Muscle of back (tissue), 11 donors: ENCODE data around the gene MYOF. TPM values are rescaled to one million over a fixed set of nuclear protein-coding genes. Genes with fewer than 3 reads are reported as not detected.
"Not testable (repeated sequence)": the region's sequence is repeated elsewhere in the genome, so short reads cannot be mapped to it uniquely, and the experiment has no call there.

Experiments
- DNase-seq, 3 donors: peaks; one replicate each; pipeline versions ENCODE4 v3.0.0 to v3.0.0-alpha.2; 2013
- polyA plus RNA-seq, 10 donors: library from polyadenylated mRNA; unstranded; fragments of 120-200 nt; gene quantifications; one replicate each; pipeline ENCODE4 v1.2.1, GENCODE V29; 2013; ENCODE audit not compliant: insufficient read length in 10 of 10

Gene MYOF
- polyA plus RNA-seq, 10 donors: 41.5 to 94.2 (median 59.9) TPM

DNA sequence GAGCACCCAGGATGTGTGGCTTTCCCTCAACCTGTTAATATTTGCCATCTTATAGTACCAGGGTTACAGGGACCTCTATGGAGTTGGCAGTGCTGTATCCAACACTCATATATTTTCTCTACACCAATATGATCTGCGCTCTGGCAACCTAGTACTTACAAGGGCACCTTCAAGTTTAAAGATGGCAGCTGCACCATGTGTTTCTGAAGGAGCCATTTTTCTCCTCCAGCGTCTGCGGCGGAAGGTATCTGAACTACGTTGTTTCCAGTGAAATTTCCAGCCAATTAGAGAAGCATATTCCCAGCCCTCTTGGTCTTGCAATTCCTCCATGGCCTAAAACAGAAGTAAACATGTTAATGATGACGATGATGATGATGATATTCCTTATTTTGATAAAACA lies 125.6 kb downstream of the MYOF start:
- DNase-seq: no peak

DNA sequence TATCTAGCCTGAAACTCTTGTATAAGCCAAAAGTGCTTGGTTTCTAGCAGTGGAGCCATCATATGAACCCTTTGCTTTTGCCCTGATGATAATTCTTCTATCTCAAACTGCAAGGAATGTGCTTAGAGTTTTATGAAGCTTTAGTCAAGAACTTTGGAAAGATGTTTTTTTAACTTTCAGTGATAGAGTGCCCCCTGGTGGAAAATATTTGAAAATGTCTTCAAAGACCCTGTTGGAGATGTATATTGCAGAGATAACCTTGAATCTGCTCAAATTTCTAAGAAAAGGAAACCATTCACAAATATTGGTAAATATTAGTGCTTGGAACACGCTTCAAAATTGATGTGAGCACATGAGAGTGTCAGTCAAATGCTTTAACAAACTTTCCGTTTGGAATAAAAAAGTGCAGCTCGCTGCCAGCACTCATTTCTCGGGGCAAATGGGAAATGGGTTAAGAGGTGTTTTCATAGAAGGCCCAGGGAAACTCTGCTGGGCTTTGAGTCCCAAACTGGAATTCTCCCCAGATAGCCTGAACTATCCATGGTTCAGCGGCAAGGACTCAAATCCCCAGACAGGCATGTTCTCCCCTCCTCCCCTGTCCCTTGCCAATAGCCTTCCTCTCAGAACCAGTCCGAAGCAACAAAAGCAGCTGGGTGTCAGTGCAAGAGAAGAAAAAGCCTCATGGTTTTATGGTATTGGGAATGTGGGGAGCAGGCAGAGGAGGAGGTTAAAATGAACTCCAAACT lies 129.3 kb downstream of the MYOF start:
- DNase-seq: peak; percentile 23 to 63 (median 42)

DNA sequence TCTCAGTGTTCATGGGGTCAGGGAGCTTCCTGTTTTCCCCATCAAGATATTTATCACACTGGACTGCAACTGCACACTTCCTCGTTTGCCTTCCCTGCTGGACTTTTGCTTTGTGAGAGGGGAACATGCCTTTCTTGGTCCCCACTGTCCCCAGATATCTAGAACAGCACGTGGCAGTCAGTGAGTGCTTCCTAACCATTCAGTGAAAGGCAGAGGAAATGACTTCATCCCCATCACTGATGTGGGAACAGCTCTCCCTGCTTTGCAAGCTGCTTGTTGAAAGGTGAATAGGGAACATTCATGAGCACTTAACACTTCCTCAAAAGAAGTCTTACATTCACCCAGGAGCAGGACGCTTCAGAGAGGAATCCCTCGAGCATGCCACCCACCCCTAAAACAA lies 135.4 kb downstream of the MYOF start:
- DNase-seq: no peak

DNA sequence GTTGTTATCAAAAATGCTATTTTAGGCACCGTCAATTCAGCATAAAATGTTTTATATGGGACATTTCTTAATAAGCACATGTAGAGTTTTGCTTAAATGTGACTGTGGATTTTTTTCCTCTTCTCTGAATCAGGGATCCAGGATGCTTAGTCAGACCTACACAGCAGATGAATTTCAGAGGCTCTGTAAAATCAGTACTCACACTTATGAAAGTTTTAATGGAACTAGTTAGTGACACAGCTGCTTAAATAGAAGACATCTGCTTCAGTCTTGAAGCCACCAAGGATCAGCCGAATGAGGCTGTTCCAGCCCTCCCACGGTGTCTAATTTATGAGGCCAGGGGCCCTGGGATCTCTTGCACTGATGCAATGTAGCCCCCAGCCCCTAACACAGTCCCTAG lies 136.0 kb downstream of the MYOF start:
- no peak for DNase-seq

DNA sequence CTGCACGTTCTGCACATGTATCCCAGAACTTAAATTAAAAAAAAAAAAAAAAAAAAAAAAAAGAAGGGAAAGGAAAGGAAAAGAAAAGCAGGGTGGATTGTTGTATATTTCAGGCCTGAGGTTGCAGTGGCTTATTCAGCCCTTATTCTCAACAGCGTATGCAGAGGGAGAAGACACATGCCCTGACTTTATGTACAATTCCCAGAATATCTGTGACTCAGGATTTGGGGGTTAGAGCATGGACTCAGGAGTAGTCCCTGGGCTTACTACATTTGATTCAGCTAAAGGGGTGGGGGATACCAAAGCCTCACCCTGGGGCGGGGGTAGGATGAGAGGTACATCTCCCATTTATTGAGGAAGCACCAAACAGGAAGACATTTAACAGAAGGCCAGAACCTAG lies 137.4 kb downstream of the MYOF start:
- DNase-seq: no peak

DNA sequence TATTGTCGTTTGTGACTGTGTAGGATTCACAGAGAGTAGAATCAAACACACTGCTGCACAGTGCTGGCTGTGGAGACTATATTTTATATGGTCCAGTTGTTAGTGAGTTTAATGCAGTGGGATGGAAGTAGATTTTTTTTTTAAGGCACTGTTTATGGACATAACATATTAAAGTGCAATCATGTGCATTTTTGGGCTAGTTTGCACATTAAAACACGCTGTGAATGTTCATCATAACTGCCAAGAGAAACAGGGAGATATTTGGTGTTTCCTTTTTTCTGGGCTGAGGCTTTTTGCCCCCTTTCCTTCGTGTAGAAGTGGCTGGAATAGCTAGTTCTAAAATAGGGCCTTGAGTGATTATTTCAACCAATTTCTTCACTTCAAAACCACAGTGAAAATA lies 139.2 kb downstream of the MYOF start:
- DNase-seq: no peak

DNA sequence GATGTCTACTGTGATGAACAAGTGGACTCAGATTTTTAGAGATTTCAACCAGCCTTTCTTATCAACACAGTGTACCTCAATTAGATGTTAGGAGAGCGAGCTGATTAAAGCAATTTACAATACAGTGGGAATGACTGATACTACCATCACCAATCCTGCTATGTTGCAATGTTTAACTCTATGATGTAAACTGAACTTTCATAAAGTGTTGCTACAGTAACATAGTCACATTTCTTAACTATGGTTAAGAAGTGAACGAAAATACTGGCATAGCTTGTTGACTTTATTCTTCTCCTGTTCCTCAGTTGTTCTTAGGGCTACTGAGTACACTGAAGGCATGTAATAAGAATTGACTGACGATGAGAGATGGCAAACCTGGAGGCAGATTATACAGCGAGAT lies 139.8 kb downstream of the MYOF start:
- no peak for DNase-seq

DNA sequence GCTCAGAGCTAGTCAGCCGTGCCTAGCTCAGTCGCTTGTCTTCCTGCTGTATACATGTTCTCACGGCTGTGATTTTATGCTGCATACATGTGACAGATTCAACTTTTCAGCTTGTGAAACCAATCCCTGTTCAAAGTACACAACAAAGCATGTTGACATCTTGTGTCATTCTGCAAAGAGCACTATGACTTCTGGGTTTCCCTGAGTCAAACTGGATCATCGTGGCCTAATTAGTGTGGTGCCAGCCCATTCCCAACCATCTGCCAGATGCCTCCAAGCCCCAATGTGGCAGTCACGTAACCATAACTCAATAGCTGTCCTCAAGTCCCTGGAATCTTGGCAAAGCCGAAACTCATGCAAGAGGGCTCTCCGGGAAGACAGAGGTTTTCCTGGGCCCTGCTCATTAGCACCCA lies 144.8 kb downstream of the MYOF start:
- DNase-seq: no peak

DNA sequence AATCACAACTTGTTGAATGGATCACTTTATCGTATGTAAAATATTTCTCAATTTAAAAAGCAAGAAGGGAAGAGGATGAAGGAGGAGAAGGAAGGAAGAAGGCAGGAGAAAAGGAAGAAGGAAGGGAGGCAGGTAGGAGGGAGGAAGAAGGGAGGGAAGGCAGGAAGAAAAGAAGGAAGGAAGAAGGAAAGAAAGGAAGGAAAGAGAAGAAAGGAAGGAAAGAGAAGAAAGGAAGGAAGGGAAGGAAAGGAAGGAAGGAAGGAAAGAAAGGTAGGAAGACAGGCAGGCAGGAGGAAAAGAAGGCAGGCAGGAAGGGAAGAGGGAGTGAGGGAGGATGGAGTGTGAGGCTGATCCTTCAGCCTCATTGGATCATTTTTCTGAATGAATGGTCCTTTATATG lies 145.5 kb downstream of the MYOF start:
- no peak for DNase-seq

DNA sequence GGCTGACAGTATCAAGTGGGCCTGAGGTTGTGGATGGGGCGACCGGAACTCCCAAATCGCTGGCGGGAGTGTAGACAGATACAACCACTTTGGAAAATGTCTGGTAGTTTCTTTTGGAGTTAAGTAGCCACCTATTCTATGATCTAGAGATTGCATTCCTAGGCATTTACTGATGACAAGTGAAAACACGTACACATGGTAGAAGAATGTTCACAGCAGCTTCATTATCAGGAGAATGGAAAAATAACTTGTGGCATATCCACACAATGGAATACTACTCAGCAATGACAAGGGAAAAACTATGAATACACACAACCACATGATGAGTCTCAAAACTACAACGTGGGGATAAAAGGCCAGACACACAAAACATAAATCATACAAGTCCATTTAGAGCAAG lies 146.0 kb downstream of the MYOF start:
- no peak for DNase-seq

DNA sequence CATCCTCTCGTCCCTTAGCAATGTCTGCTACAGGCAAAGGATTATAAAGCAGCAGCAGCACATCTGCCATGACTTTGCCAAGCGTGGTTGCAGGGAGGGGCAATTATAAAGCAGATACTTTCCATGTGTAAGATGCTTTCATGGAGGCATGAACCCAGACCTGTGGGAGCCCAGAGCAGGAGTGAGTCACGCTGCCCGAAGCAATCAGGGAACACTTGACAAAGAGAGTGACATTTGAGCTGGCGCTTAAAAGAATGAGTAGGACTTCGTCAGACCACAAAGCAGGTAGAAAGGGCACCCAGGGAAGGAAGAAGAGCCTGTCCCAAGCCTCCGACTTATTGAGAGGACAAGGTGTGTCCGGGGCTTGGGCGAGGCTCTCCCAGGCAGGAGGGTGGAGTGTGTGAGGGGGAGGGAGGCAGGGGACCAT lies 147.2 kb downstream of the MYOF start:
- DNase-seq: no peak

DNA sequence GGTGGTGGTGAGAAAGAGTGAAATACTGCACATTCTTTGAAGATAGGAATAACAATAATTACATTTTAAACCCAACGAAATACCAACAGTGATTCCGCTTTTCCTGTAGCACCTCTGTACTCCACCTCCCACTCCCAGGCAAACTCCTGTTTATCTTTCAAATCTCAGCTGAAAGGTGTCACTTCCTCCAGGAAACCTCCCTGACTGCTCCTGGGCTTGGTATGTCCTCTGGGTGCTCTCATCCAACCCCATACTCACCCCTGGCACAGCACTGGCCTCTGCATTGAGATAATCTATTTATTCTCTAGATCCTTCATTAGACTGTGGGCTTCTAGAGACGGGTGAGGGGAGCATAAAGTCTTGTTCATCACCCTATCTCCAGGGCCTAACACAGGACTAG lies 148.0 kb downstream of the MYOF start:
- DNase-seq: no peak

DNA sequence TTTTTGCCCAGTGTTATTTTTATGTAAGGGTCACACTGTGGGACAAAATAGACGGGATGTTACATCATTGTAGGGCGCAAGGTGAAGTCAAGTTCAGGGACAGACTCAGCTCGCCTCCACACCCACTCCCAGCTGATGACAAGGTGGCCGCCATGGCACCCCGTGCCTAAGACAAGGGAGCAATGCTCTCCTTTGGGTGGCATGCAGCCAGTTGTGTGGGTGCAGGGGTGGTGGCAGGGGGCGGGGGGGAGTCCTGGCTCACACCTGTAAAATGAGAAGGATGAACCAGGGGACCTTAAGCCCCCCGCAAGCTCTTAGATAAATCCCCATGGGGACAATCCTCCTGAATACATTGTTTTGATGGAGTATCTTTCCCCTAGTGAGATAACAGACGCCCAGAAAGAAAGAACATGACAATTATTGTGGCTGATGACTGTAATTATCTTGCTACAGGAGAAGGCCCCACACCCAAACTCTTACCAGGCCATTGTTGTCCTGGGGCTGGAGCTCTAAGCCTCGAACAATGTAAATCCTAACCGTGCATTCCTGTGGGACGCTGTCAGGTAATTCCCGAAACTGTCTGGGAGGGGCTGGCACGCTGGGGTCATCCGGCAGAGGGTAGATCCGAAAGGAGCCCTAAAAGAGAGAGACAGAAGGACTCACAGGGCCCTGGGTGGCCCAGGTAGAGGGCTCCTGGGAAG lies 148.7 kb downstream of the MYOF start:
- DNase-seq: no peak

DNA sequence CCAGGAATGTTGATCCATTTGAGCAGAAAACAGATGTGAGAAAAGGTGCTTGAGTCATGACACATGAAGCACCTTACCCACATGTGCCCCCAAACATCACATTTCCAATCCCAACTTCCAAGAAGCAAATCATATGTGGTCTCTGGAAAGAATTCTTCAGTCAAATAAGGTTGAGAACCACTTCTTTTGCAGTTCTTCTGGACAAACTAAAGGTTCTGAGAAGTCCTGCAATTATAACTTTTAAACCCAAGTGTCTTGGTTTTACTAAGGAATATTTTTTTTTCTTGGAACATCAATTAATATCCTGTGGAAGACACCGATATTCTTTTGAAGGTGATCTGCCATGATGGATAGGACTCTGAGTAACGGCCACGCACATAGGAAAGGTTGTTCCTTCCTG lies 151.3 kb downstream of the MYOF start:
- DNase-seq: no peak

DNA sequence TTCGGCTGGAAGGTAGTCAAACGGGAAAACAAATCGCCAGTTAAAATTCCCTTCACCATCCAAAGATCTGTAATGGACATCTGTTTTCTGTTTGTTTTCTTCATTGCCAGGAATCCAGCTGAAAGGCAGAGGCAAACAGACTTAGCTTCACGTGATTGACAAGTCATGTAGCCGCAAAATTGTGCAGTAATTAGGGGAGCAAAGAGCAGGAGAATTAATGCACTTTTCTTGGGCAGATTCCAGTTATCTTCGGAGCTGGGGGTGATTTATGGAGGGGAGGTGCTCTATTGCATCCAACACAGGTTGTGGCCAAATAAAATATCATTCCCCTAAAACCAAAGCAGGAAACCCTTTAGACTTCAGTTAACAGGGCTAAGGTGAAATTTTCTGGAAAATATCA lies 162.2 kb downstream of the MYOF start:
- DNase-seq: peak in 2 of 3 donors; percentile 21 to 32

DNA sequence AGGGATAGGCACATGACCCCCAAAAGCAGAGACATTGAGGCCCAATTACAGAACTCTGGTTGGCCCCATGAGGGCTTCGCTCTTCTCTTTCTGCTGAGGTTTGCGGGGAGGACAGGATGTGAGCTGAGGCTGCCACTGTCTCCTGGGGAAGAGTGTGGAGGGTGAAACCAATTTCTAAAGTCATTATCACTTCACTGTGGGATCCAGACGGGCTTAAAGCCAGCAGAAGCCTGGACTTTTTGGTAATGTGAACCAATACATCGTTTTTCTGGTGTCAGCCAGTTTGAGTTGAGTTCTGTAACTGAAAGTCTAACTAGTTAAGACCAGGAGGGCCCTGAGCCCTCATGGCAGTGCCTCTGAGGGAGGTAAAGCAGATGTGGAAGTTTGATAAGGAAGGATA lies 163.0 kb downstream of the MYOF start:
- DNase-seq: no peak

DNA sequence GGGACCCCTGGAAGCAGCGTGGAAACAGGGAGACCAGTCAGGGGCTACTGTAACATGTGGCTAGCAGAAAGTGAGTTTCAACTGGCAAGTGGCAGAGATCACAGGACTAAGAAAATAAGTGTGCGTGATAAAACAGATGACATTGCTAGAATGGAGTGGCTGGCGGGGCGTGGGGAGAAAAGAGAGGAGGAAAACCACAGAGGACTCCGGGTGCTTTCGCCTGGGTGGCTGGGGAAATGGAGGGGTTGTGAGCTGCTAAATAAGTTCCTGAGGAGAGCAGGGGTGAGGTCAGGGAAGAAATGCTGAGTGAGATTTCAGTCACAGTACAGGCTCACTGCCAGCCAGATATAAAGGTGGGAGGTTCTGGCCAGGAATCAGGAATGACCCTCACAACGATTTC lies 166.9 kb downstream of the MYOF start:
- no peak for DNase-seq

DNA sequence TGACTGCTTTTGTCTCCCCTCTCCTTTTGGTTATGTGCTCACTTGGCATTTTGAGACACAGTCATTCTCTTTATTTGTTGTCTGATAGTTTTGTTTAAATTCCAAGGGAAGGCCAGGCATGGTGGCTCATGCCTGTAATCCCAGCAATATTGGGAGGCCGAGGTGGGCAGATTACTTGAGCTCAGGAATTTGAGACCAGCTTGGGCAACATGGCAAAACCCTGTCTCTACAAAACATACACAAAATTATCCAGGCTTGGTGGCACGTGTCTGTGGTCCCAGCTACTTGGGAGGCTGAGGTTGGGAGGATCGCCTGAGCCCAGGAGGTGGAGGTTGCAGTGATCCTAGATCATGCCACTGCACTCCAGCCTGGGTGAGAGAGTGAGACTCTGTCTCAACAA lies 167.5 kb downstream of the MYOF start:
- DNase-seq: not testable (repeated sequence)

DNA sequence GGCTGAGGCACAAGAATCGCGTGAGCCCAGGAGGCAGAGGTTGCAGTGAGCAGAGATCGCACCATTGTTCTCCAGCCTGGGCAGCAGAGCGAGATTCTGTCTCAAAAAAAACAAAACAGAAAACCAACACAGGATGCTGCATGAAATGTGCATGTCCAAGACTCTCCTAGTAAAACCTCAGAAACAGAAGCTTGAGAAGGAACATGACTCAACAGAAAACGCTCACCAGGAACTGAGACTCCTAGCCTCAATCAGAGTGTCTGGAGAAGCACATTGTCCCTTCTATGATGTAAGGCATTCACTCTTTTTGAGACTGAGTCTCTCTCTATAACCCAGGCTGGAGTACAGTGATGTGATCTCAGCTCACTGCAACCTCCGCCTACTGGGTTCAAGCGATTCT lies 168.3 kb downstream of the MYOF start:
- no peak for DNase-seq

DNA sequence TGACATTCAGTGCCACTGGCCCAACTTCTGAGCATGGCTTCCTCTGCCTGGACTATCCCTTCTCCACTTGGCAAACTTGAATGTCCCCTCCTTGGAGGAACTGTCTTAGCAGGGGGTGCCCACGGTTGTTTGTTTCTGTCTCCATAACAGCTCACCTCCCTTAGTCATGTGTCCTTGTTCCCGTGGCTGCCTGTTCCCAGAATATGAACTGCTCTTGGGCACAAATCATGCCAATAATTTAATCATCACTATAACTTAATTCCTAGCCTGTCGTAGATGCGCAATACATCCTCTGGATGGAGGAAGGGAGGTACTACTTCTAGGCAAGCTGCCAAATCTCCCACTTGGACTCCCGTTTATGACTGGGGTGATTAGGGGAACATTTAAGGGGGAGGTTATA lies 173.1 kb downstream of the MYOF start:
- DNase-seq: peak in 1 of 3 donors; percentile 14

DNA sequence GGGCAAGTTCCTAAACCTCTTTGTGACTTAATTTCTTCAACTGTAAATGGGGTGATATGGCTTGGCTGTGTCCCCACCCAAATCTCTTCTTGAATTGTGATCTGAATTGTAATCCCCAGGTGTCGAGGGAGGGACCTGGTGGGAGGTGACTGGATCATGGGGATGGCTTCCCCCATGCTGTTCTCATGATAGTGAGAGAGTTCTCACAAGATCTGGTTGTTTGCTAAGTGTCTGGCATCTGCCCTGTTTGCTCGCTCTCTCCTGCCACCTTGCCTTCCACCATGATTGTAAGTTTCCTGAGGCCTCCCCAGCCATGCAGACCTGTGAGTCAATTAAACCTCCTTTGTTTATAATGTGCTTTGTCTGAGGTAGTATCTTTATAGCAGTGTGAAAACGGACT lies 177.0 kb downstream of the MYOF start:
- no peak for DNase-seq

DNA sequence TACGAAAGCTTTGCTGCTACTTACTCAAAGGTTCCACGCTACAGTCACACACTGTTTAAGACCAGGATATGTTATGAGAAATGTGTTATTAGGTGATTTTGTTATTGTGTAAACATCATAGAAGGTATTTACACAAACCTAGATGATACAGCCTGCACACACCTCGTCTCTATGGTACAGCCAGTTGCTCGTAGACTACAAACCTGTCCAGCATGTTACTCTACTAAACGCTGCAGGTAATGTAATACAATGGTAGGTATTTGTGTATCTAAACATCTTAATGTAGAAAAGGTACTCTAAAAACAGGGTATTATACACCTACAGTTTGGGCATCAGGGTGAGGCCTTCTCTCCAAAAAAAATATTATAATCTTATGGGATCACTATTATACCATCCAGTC lies 181.2 kb downstream of the MYOF start:
- no peak for DNase-seq

DNA sequence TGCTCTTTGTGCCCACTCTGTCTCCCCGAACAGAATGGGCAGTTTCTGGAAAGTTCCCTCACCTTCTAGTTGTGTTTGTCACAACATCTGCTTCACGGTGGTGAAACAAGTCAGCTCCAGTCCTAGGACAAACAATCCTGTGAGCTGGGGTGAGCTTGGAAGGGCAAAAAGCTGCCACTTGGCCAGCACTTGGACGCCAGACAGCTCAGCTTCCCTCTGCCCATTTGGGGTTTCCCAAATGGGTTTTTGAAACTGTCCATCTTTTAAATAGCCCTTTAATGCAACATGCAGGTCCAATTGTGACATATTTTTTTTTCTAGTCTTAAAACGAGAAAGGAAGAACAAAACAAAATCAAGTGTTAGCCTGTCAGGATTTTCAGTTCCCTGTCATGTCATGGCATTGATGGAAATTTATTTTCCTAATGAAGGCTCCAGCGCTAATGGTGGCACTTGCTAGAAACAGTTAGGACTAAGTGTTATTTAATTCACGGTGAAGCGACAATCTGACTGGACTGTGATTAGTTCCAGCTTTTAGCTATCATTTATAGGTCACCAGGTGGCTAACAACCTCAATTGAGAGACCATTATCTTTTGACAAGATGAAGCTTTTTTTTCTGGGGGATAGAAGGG lies 181.7 kb downstream of the MYOF start:
- DNase-seq: no peak
